HepG2 (cell line): ENCODE data around the gene HMGB3. TPM values are rescaled to one million over a fixed set of nuclear protein-coding genes. Genes with fewer than 3 reads are reported as not detected.
A peak's percentile ranks its signal among the peaks of the same experiment; 100 is the strongest.

Source experiments
- ATAC-seq: fragments of 200-7000 bp; cut with Tn5 transposase; 3 replicates; pipeline ENCODE4 v1.9.1; 2020; ENCODE audit warnings: mild to moderate bottlenecking, moderate library complexity
- BruUV-seq: library from RNA; stranded (reverse); fragments of 400-500 nt; replicated peaks from 2 replicates; lab custom pipeline; 2021; lab: Mats Ljungman, UMichigan
- CTCF ChIA-PET: fragments of 300-600 bp; formaldehyde crosslinking; extraction: SDS; loops from one replicate; lab custom pipeline; 2021; ENCODE audit warnings: low total read pairs, inconsistent platforms, low intra/inter-chr PET ratio; lab: Yijun Ruan, JAX
- POLR2A ChIA-PET: fragments of 350-600 bp; sonication (Branson Sonifier 250); formaldehyde crosslinking; loops from one replicate; lab custom pipeline; 2020; ENCODE audit warnings: antibody characterized with exemption, inconsistent platforms; lab: Yijun Ruan, JAX
- DNase-seq: peaks from one replicate; pipeline ENCODE4 v3.0.0-alpha.2; 2015; ENCODE audit warnings: low spot score
- FAIRE-seq: peaks from 3 replicates; lab custom pipeline; 2011; peaks lifted over from hg19 to GRCh38; lab: Jason Lieb, UNC
- H2AFZ ChIP-seq: one replicate; pipeline ENCODE4 v1.6.1; 2011; ENCODE audit warnings: low read length, inconsistent platforms
- H3K27ac ChIP-seq: fragments of 300-600 bp; 3 replicates; pipeline ENCODE4 v1.8.0; 2011; ENCODE audit warnings: mixed run types, mild to moderate bottlenecking, mixed read lengths, low read length, inconsistent platforms; ENCODE audit not compliant: insufficient read depth; ENCODE audit errors: extremely low read length
- H3K27me3 ChIP-seq, 2 experiments: fragments of 200-600 bp in 1 of 2; 2 replicates in 1 of 2; 3 replicates in 1 of 2; pipeline versions ENCODE4 v1.6.0 to v1.8.0; 2011; ENCODE audit warnings: low read length in 2 of 2, mild to moderate bottlenecking in 2 of 2, moderate library complexity in 2 of 2, inconsistent platforms in 1 of 2; ENCODE audit not compliant: insufficient read depth in 2 of 2, control insufficient read depth in 1 of 2
- H3K36me3 ChIP-seq, 2 experiments: fragments of 200-600 bp in 1 of 2; replicated peaks in 1 of 2; 2 replicates in 1 of 2; 3 replicates in 1 of 2; pipeline versions ENCODE4 v1.5.1 to v1.8.0; 2011; ENCODE audit warnings: low read length in 2 of 2, inconsistent platforms in 1 of 2; ENCODE audit not compliant: insufficient read depth in 2 of 2, control insufficient read depth in 1 of 2
- H3K4me1 ChIP-seq: 2 replicates; pipeline ENCODE4 v1.5.1; 2012; ENCODE audit warnings: low read length, inconsistent platforms; ENCODE audit not compliant: insufficient read depth
- H3K4me2 ChIP-seq: 2 replicates; pipeline ENCODE4 v1.6.0; 2011; ENCODE audit warnings: low read depth, low read length, inconsistent platforms
- H3K4me3 ChIP-seq, 3 experiments: fragments of 200-600 bp in 1 of 3; sonication (generic), shearing (Covaris generic) in 1 of 3; replicated peaks in 1 of 3; 2 replicates each; pipeline ENCODE4 v1.5.1; 2011 to 2016; ENCODE audit warnings: low read length in 3 of 3, inconsistent platforms in 2 of 3, low read depth in 2 of 3, mild to moderate bottlenecking in 2 of 3, control low read depth in 1 of 3, mixed read lengths in 1 of 3; ENCODE audit not compliant: insufficient read depth in 1 of 3
- H3K79me2 ChIP-seq: one replicate; pipeline ENCODE4 v1.6.1; 2011; ENCODE audit warnings: low read length, inconsistent platforms; ENCODE audit not compliant: insufficient read depth
- H3K9ac ChIP-seq: 2 replicates; pipeline ENCODE4 v1.6.0; 2011; ENCODE audit warnings: mild to moderate bottlenecking, low read depth, low read length, inconsistent platforms; ENCODE audit not compliant: insufficient read depth
- H3K9me3 ChIP-seq: 2 replicates; pipeline ENCODE4 v1.5.1; 2012; ENCODE audit warnings: mild to moderate bottlenecking, low read length
- H4K20me1 ChIP-seq: 2 replicates; pipeline ENCODE4 v1.6.0; 2011; ENCODE audit warnings: inconsistent platforms, mild to moderate bottlenecking, low read length, moderate library complexity; ENCODE audit not compliant: insufficient read depth
- YY1 ChIP-seq: IDR thresholded peaks from 2 replicates; pipeline ENCODE4 v1.6.1; 2011; ENCODE audit warnings: low read length, low read depth, moderate library complexity, mild to moderate bottlenecking; ENCODE audit not compliant: insufficient read depth, insufficient replicate concordance
- ZNF598 ChIP-seq: sonication (generic); formaldehyde crosslinking; IDR thresholded peaks from 2 replicates; pipeline ENCODE4 v1.5.1; 2020; ENCODE audit warnings: mild to moderate bottlenecking, missing genetic modification reagents, borderline replicate concordance
- ZNF740 ChIP-seq: sonication (generic); formaldehyde crosslinking; IDR thresholded peaks from 2 replicates; pipeline ENCODE4 v1.4.0; 2020; ENCODE audit warnings: missing genetic modification reagents
- ZNF772 ChIP-seq: sonication (generic); formaldehyde crosslinking; IDR thresholded peaks from 2 replicates; pipeline ENCODE4 v1.5.0; 2020; ENCODE audit warnings: mild to moderate bottlenecking, missing genetic modification reagents
- WGBS: methylation state at CpG from one replicate; pipeline ENCODE4 v1.1.6; 2017; ENCODE audit warnings: low lambda C conversion rate; 5-methylcytosine and 5-hydroxymethylcytosine counted together
- in situ Hi-C: cut with HindIII; loops from 2 replicates; pipeline ENCODE4 v1.10.0; 2017; ENCODE audit warnings: low pct_unique_long_range_greater_than_20kb; ENCODE audit not compliant: extremely low pct_ligation_motif_present
- intact Hi-C: fragments of 100-400 bp; cut with micrococcal nuclease; formaldehyde crosslinking; loops from one replicate; pipeline ENCODE4 v1.10.0; 2022; ENCODE audit not compliant: unreplicated experiment
- polyA plus RNA-seq, 8 experiments: library from polyadenylated mRNA; depleted of rRNA in 3 of 8; stranded (reverse) in 7 of 8; unstranded in 1 of 8; fragments of >200 nt; fragmentation: Illumina TruSeq in 4 of 8; extraction: Trizol in 4 of 8; gene quantifications; 2 replicates each; pipeline versions ENCODE4 v1.2.1 to v1.2.3, GENCODE V29; 2011 to 2016; ENCODE audit warnings: low read depth in 4 of 8, missing spikeins in 1 of 8, mixed read lengths in 1 of 8; ENCODE audit not compliant: insufficient read depth in 1 of 8
- total RNA-seq, 5 experiments: library from RNA; depleted of rRNA; stranded (reverse); fragments of >200 nt; fragmentation: Illumina TruSeq; extraction: Trizol; gene quantifications; 2 replicates each; pipeline ENCODE4 v1.2.3, GENCODE V29; 2016; ENCODE audit warnings: low read depth in 1 of 5
- TF ChIP-seq, protein P1 (sequence below): IDR thresholded peaks from 2 replicates; pipeline ENCODE4 v1.4.0; 2020; ENCODE audit warnings: mild to moderate bottlenecking, missing genetic modification reagents
- TF ChIP-seq, protein P2 (sequence below): sonication (generic); formaldehyde crosslinking; IDR thresholded peaks from 2 replicates; pipeline ENCODE4 v1.5.0; 2020; ENCODE audit warnings: mild to moderate bottlenecking, low read depth, missing genetic modification reagents, borderline replicate concordance

HMGB3 gene
- total and polyA plus RNA-seq, 2 of the 13 experiments (the other 11 are each of a cell fraction or from before 2014, with no cell fraction given) = 8.5 to 87.1 TPM

DNA sequence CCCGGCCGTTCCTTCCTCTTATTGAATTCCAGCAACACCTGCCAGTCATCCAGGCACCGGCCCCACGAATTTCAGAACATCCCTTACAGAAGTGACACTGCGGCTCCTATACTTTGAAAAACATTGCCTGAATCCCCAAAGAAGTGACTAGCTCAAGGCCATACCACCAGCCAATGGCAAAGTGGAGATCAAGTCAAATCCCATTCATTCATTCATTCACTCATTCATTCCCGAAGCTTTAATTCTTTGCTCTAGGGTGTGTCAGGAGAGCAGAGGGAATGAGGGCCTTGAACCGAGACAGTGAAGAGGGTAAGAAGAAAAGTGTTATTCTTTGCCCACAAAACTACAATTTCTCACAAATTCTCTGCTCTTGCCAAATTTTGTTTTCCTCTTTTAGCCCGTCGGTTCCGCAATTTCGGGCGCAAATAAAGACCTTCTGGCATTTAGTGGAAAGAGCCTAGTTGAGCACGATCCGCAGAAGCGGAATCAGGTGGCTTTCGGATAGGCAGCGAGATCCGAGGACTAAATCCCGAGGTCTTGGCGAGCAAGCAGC lies 824 bp upstream of the HMGB3 start:
- no peak for DNase-seq
- no TSS peak for BruUV-seq
- H3K27me3 ChIP-seq = peaks cover 0 to 4% of the 10 kb centered on the region in 2 experiments; a peak in 1 of 5 replicates
- H3K9me3 ChIP-seq = no peaks in the 10 kb centered on the region
- H2AFZ ChIP-seq = no peak overlapping the region
- POLR2A ChIA-PET = no interaction called here
- peak overlapping the region; percentile 35 for H3K27ac ChIP-seq
- H4K20me1 ChIP-seq = 0 out of 2 replicates have a peak, but pooled peaks cover 3% of the 10 kb centered on the region
- TF ChIP-seq ZNF740 (CRISPR knock-in tag) = no peak
- TF ChIP-seq, protein P1, sequence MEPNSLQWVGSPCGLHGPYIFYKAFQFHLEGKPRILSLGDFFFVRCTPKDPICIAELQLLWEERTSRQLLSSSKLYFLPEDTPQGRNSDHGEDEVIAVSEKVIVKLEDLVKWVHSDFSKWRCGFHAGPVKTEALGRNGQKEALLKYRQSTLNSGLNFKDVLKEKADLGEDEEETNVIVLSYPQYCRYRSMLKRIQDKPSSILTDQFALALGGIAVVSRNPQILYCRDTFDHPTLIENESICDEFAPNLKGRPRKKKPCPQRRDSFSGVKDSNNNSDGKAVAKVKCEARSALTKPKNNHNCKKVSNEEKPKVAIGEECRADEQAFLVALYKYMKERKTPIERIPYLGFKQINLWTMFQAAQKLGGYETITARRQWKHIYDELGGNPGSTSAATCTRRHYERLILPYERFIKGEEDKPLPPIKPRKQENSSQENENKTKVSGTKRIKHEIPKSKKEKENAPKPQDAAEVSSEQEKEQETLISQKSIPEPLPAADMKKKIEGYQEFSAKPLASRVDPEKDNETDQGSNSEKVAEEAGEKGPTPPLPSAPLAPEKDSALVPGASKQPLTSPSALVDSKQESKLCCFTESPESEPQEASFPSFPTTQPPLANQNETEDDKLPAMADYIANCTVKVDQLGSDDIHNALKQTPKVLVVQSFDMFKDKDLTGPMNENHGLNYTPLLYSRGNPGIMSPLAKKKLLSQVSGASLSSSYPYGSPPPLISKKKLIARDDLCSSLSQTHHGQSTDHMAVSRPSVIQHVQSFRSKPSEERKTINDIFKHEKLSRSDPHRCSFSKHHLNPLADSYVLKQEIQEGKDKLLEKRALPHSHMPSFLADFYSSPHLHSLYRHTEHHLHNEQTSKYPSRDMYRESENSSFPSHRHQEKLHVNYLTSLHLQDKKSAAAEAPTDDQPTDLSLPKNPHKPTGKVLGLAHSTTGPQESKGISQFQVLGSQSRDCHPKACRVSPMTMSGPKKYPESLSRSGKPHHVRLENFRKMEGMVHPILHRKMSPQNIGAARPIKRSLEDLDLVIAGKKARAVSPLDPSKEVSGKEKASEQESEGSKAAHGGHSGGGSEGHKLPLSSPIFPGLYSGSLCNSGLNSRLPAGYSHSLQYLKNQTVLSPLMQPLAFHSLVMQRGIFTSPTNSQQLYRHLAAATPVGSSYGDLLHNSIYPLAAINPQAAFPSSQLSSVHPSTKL (CRISPR knock-in tag) = no peak
- no peak for TF ChIP-seq ZNF772 (CRISPR knock-in tag)
- no peak for TF ChIP-seq ZNF598 (CRISPR knock-in tag)
- no peak for TF ChIP-seq YY1
- TF ChIP-seq, protein P2, sequence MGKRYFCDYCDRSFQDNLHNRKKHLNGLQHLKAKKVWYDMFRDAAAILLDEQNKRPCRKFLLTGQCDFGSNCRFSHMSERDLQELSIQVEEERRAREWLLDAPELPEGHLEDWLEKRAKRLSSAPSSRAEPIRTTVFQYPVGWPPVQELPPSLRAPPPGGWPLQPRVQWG (CRISPR knock-in tag) = no peak
- FAIRE-seq = no peak
- intact Hi-C loops = loop anchor here (5.0 kb wide), 1 partner anchor 85 kb away; the partner anchor contains the start of gene CD99L2
- ATAC-seq = no peak
- CTCF ChIA-PET = no interaction called here
- 26% methylated on average over 11 of the region's 20 CpGs for WGBS
- peak overlapping the region; percentile 50 to 71 (median 57); a peak in 5 of 6 replicates for H3K4me3 ChIP-seq
- H3K79me2 ChIP-seq = peaks cover 11% of the 10 kb centered on the region
- peaks cover 16% of the 10 kb centered on the region for H3K4me1 ChIP-seq
- H3K36me3 ChIP-seq = no peaks in the 10 kb centered on the region
- peak overlapping the region; percentile 59 for H3K9ac ChIP-seq
- in situ Hi-C loops = no loop called here
- peak overlapping the region; percentile 76 for H3K4me2 ChIP-seq
